ENCODE data around the gene CASKIN1. TPM values are rescaled to one million over a fixed set of nuclear protein-coding genes. Genes with fewer than 3 reads are reported as not detected.
A peak's percentile ranks its signal among the peaks of the same experiment; 100 is the strongest.

The CASKIN1 gene
- total and polyA plus RNA-seq, 12 donors: 0.06 to 5.2 (median 1.3) TPM; not detected in 3

DNA sequence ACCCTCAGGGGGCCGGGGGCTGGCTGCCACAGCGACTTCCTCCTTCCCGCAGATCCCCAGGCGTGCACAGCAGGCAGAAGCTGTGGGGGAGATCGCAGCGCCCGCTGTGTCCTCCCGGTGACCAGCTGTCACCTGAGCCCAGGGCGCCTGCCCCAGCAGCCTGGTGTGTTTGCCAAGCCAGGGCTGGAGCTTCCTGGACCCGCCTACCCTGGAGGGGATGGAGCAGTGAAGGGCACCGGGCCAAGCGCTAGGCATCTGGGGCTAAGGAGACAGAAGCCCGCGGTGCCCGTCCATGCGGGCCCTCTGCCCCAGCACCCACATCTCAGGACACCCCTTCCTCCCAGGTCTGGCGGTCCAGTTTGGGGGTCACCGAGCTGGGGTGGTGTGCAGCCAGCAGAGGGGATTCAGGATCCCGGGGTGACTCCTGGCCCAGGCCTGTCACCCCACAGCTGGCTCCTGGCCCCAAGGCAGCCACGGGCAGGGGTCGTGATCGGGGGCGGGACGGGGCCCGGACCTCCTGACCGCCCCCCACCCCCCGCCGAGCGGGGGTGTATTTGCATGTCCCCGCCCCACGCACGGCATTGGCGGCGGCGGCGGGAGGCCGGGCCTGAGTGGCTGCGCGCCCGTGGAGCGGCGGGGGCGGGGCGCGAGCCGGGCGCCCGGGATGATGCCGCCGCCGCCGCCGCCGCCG is 48.3 kb downstream of the CASKIN1 start, which contains the start of gene RAB26:
Gene RAB26 (plus strand): TSS at position 645 of the 691 bp plus-strand sequence. CDS start 159 bp downstream, outside the sequence.
- TF ChIP-seq, protein P1, sequence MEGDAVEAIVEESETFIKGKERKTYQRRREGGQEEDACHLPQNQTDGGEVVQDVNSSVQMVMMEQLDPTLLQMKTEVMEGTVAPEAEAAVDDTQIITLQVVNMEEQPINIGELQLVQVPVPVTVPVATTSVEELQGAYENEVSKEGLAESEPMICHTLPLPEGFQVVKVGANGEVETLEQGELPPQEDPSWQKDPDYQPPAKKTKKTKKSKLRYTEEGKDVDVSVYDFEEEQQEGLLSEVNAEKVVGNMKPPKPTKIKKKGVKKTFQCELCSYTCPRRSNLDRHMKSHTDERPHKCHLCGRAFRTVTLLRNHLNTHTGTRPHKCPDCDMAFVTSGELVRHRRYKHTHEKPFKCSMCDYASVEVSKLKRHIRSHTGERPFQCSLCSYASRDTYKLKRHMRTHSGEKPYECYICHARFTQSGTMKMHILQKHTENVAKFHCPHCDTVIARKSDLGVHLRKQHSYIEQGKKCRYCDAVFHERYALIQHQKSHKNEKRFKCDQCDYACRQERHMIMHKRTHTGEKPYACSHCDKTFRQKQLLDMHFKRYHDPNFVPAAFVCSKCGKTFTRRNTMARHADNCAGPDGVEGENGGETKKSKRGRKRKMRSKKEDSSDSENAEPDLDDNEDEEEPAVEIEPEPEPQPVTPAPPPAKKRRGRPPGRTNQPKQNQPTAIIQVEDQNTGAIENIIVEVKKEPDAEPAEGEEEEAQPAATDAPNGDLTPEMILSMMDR (IDR thresholded peaks at IDR 0.05): no peak
- TF ChIP-seq POLR2A (IDR thresholded peaks at IDR 0.05): no peak
- Histone ChIP-seq H3K4me1 (replicated peaks in 1 of 2) (peaks cover 11 to 35% of the 10 kb centered on the region in 2 donors), H3K27ac (peak within 1 kb of the TSS in 2 of 5 donors; percentile 77 to 79), H3K9me3 (replicated peaks in 1 of 3) (no peaks in the 10 kb centered on the region), H3K4me3 (peak within 1 kb of the TSS in 1 of 4 donors; percentile 71), H3K27me3 (no peaks in the 10 kb centered on the region), H3K36me3 (replicated peaks in 1 of 2) (no peaks in the 10 kb centered on the region)
- intact Hi-C loops (cut with DNase I): loop anchor here in 1 of 2 donors (5.0 kb wide), 1 partner anchor 126 kb away; no protein-coding TSS in a partner anchor
- 3 to 13% (median 4%) methylated on average over 6 to 55 of the region's 55 CpGs for WGBS, 4 donors
- DNase-seq: peak; percentile 87 to 95 (median 93)

- WGBS, 4 donors: 33 to 80% (median 66%) methylated on average over 1 to 6 of the region's 6 CpGs
- Histone ChIP-seq H3K4me3 (no peak overlapping the region), H3K36me3 (replicated peaks in 1 of 2) (no peaks in the 10 kb centered on the region), H3K27ac (peak overlapping the region in 2 of 5 donors; percentile 77 to 79), H3K27me3 (no peaks in the 10 kb centered on the region), H3K4me1 (replicated peaks in 1 of 2) (peaks cover 5 to 28% of the 10 kb centered on the region in 2 donors), H3K9me3 (replicated peaks in 1 of 3) (no peaks in the 10 kb centered on the region)
- TF ChIP-seq, protein P1 (IDR thresholded peaks at IDR 0.05): no peak
- no peak for TF ChIP-seq POLR2A (IDR thresholded peaks at IDR 0.05)
- intact Hi-C loops (cut with DNase I): loop anchor here in 1 of 2 donors (5.0 kb wide), 1 partner anchor 125 kb away; no protein-coding TSS in a partner anchor
- DNase-seq: no peak
Measured at GRCh38 chr16:2147378-2147777, 49.0 kb downstream of the CASKIN1 start.

GRCh38 chr16:2145843-2146242 is 50.6 kb downstream of the CASKIN1 start:
- peaks cover 5 to 17% of the 10 kb centered on the region in 2 donors for H3K4me1 ChIP-seq (replicated peaks in 1 of 2)
- H3K4me3 ChIP-seq: no peak overlapping the region
- 79 to 90% (median 85%) methylated on average over 5 of the region's 5 CpGs for WGBS, 4 donors
- TF ChIP-seq, protein P1 (IDR thresholded peaks at IDR 0.05): no peak
- TF ChIP-seq POLR2A (IDR thresholded peaks at IDR 0.05): no peak
- intact Hi-C loops (cut with DNase I): loop anchor here in 1 of 2 donors (5.0 kb wide), 1 partner anchor 124 kb away; no protein-coding TSS in a partner anchor
- no peaks in the 10 kb centered on the region for H3K36me3 ChIP-seq (replicated peaks in 1 of 2)
- DNase-seq: no peak
- H3K27ac ChIP-seq: no peak overlapping the region
- no peaks in the 10 kb centered on the region for H3K27me3 ChIP-seq
- no peaks in the 10 kb centered on the region for H3K9me3 ChIP-seq (replicated peaks in 1 of 3)

- Histone ChIP-seq H3K27me3 (no peaks in the 10 kb centered on the region), H3K36me3 (replicated peaks in 1 of 2) (no peaks in the 10 kb centered on the region), H3K27ac (no peak overlapping the region), H3K4me1 (replicated peaks in 1 of 2) (peaks cover 4 to 15% of the 10 kb centered on the region in 2 donors), H3K4me3 (no peak overlapping the region), H3K9me3 (replicated peaks in 1 of 3) (no peaks in the 10 kb centered on the region)
- intact Hi-C loops (cut with DNase I): no loop called here
- TF ChIP-seq POLR2A (IDR thresholded peaks at IDR 0.05): no peak
- TF ChIP-seq, protein P1 (IDR thresholded peaks at IDR 0.05): no peak
- no peak for DNase-seq
- WGBS, 4 donors: 80 to 90% (median 86%) methylated on average over 2 to 17 of the region's 17 CpGs
Measured at GRCh38 chr16:2143878-2144485, 52.4 kb downstream of the CASKIN1 start.
